ENCODE results near the gene KRCC1.
A peak's percentile ranks its signal among the peaks of the same experiment; 100 is the strongest.

The KRCC1 gene

GRCh38 chr2:88055371-88056128 is at the start of gene KRCC1:
KRCC1 (minus strand) TSS chr2:88055783; CDS start chr2:88028563, 27,220 bp downstream.
- peak; percentile 48 to 97 (median 92) for DNase-seq

GRCh38 chr2:88100489-88100858 is 44.9 kb upstream of the KRCC1 start:
- peak in 3 of 58 donors; percentile 5 to 31 (median 10) for DNase-seq

GRCh38 chr2:88099798-88100488 is 44.4 kb upstream of the KRCC1 start:
- no peak for DNase-seq

GRCh38 chr2:88098558-88098900 is 42.9 kb upstream of the KRCC1 start:
- DNase-seq = no peak

GRCh38 chr2:88097891-88098557 is 42.4 kb upstream of the KRCC1 start:
- DNase-seq = no peak

- DNase-seq = no peak
These were observed 41.6 kb upstream of the KRCC1 start for GRCh38 chr2:88097192-88097591.

GRCh38 chr2:88096708-88097107 is 41.1 kb upstream of the KRCC1 start:
- DNase-seq = no peak

GRCh38 chr2:88095022-88095421 is 39.4 kb upstream of the KRCC1 start:
- no peak for DNase-seq

GRCh38 chr2:88092773-88093172 is 37.2 kb upstream of the KRCC1 start:
- DNase-seq = no peak

- DNase-seq = no peak
These were observed 36.4 kb upstream of the KRCC1 start for GRCh38 chr2:88091943-88092342.

- DNase-seq = peak in 27 of 58 donors; percentile 4 to 61 (median 26)
These were observed 35.1 kb upstream of the KRCC1 start for GRCh38 chr2:88090446-88091283.

GRCh38 chr2:88088999-88089398 is 33.4 kb upstream of the KRCC1 start:
- no peak for DNase-seq

GRCh38 chr2:88087763-88088162 is 32.2 kb upstream of the KRCC1 start:
- DNase-seq = no peak

- DNase-seq = no peak
These were observed 31.5 kb upstream of the KRCC1 start for GRCh38 chr2:88087073-88087472.

GRCh38 chr2:88086401-88086800 is 30.8 kb upstream of the KRCC1 start:
- DNase-seq = no peak

- DNase-seq = no peak
These were observed 30.0 kb upstream of the KRCC1 start for GRCh38 chr2:88085602-88086001.

- DNase-seq = no peak
These were observed 29.5 kb upstream of the KRCC1 start for GRCh38 chr2:88085099-88085498.

- peak in 19 of 58 donors; percentile 4 to 90 (median 34) for DNase-seq
These were observed 27.2 kb upstream of the KRCC1 start for GRCh38 chr2:88082781-88083180.

GRCh38 chr2:88081924-88082608 is 26.5 kb upstream of the KRCC1 start:
- peak in 1 of 58 donors; percentile 17 for DNase-seq

GRCh38 chr2:88080545-88080944 is 25.0 kb upstream of the KRCC1 start:
- no peak for DNase-seq

GRCh38 chr2:88078643-88079172 is 23.1 kb upstream of the KRCC1 start:
- no peak for DNase-seq
